AG09319 (cell line): ENCODE data around the gene SCN3A.

Experiments used
- DNase-seq: peaks from one replicate; pipeline ENCODE4 v3.0.0-alpha.2; 2010; ENCODE audit warnings: low read depth; ENCODE audit errors: extremely low read depth
- CTCF ChIP-seq: IDR thresholded peaks from 2 replicates; pipeline ENCODE4 v1.5.1; 2011; ENCODE audit warnings: low read depth, mild to moderate bottlenecking, inconsistent platforms, low read length, moderate library complexity

The SCN3A gene

GRCh38 chr2:165078913-165079312 lies 124.9 kb downstream of the SCN3A start:
- DNase-seq = no peak
- no peak for TF ChIP-seq CTCF

- no peak for TF ChIP-seq CTCF
- DNase-seq = no peak
Measured at GRCh38 chr2:165074884-165075283, 129.0 kb downstream of the SCN3A start.

- no peak for DNase-seq
- no peak for TF ChIP-seq CTCF
Measured at GRCh38 chr2:165074323-165074722, 129.5 kb downstream of the SCN3A start.

- DNase-seq = no peak
- no peak for TF ChIP-seq CTCF
Measured at GRCh38 chr2:165070076-165070475, 133.8 kb downstream of the SCN3A start.

- TF ChIP-seq CTCF = no peak
- no peak for DNase-seq
Measured at GRCh38 chr2:165069151-165069550, 134.7 kb downstream of the SCN3A start.

- DNase-seq = no peak
- no peak for TF ChIP-seq CTCF
Measured at GRCh38 chr2:165068487-165068757, 135.4 kb downstream of the SCN3A start.

GRCh38 chr2:165067643-165068486 lies 136.0 kb downstream of the SCN3A start:
- DNase-seq = no peak

More at GRCh38 chr2:165067643-165068486, 136.0 kb downstream of the SCN3A start:
- no peak for TF ChIP-seq CTCF
